HG03135 (cell line): ENCODE measurements around the gene PDCD2L.
"Not testable (repeated sequence)": the region's sequence is repeated elsewhere in the genome, so short reads cannot be mapped to it uniquely, and the experiment has no call there.

ENCODE experiments used
- ATAC-seq: cut with Tn5 transposase; IDR thresholded peaks from one replicate; pipeline ENCODE4 v1.9.1; 2021; ENCODE audit warnings: mild to moderate bottlenecking, moderate library complexity; ENCODE audit not compliant: unreplicated experiment

The PDCD2L gene

GRCh38 chr19:34409189-34410164, 5.3 kb downstream of the PDCD2L start:
- no peak for ATAC-seq

- ATAC-seq = no peak
Measured at GRCh38 chr19:34411216-34411615, 7.0 kb downstream of the PDCD2L start.

GRCh38 chr19:34416021-34416545, 11.9 kb downstream of the PDCD2L start:
- no peak for ATAC-seq

GRCh38 chr19:34418300-34418699, 14.1 kb downstream of the PDCD2L start:
- no peak for ATAC-seq

- ATAC-seq = no peak
Measured at GRCh38 chr19:34426096-34426661, 22.0 kb downstream of the PDCD2L start.

DNA sequence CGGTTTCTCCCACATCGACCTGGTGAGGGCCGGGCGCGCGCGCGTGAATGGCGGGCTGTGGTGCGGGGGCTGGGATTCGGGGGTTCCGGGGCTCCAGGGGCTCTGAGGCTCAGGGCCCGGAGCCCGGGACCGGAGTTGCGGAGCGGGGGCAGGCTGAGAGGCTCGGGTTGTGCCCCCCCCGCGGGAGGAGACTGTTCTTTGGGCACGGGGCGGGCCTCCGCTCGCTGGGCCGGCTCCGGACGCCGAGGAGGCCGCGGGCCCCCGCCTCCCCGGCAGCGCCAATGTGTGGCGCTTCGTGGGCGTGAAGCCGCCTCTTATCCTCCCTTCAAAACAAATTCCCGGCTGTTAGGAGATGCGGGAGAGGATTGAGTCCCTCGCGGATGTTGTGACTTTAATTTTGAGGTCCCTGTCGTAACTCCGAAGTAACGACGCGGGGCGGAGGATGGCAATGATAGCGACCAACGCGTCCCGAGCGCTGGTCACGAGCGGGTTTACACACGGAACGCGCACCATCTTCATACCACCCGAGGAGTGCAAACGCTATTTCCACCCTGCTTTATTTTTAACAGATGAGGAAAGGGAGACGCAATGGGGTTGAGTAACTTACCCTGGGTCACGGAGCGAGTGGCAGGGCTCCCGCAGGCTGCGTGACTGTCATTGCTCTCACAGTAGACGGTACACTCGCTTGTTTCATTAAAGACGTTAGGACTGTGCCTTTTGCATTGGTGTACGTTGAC, 24.5 kb downstream of the PDCD2L start:
- peak; percentile 34 for ATAC-seq

DNA sequence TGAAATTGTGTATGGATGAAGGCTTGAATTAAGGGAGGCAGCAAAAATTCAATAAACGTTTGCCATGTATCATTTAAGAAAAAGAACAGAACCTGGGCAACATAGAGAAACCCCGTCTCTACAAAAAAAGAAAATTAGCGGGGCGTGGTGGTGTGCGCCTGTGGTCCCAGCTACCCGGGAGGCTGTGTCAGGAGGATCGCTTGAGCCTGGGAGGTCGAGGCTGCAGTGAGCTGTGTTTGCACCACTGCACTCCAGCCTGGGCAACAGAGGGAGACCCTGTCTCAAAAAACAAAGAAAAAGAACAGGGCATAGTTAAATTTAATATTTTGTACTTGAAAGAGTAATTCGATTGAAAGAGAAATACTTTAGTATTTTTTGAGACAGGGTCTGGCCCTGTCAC, 25.4 kb downstream of the PDCD2L start:
- ATAC-seq = no peak

DNA sequence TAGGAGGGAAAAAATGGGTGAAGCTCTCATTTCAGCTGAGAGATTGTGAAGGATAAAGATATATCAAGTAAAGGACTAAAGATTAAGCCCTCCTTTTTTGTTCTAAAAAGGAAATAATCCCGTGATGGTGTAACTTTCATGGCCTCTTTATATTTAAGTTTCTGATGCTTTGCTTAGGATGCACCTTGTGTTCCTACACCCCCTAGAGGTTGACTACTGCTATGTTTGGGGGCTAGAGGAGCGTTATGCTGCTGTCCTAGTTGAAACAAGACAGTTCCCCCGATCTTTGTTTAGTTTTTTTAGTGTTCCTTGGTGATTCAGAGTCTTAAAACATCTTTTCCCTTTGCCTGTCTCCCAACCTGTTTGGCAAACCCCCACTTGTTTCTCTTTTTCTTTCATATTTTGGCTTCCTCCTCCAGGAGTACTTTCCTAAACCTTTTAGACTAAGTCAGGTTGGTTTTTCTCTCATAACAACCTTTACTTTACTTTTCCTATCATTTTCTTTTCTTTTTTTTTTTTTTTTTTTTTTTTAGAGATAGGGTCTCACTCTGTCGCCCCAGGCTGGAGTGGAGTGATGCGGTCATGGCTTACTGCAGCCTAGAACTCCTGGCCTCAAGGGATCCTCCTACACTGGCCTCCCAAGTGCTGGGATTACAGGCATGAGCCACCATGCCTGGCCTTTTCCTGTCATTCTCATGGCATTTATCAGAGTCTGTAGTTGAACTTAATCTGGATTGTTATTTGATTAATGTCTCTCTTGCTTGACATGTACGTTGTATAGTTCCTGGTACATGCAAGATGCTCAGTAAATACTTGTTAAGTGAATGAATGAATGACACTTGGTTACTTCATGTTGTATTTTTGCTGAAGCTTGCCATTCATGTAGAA, 26.8 kb downstream of the PDCD2L start:
- peak; percentile 45 for ATAC-seq

GRCh38 chr19:34431681-34432402, 27.6 kb downstream of the PDCD2L start:
- ATAC-seq = no peak

- ATAC-seq = no peak
Measured at GRCh38 chr19:34432797-34433196, 28.6 kb downstream of the PDCD2L start.

DNA sequence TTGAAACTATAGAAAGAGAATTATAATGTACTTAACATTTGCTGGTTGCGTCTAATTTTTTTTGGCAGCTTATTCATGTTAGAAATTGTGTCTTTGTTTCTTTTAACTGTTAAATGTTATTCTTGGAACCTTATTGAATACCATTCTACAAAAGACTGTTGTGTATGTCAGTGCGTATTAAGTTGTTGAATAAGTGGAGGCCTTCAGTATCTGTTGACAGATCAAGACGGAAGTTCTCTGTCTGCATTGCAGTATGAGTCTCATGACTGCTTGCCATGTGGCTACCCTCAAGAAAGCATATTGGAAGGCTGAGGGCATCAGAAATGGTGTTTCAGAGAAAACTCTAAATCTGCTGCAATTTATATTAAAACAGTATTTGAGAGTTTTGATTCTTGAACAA, 32.5 kb downstream of the PDCD2L start:
- ATAC-seq = no peak

DNA sequence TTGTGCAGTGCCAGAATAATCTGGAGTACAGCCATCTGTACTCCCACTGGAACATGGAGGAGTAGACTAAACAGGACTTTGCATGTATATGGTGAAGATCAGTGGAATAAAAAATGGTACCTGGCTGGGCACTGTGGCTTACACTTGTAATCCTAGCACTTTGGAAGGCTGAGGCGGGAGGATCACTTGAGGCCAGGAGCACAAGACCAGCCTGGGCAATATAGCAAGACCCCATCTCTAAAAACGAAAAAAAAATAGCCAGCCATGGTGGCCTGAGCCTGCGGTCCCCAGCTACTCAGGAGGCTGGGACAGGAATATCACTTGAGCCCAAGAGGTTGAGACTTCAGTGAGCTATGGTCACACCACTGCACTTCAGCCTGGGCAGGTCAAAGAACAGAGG, 44.0 kb downstream of the PDCD2L start:
- no peak for ATAC-seq

DNA sequence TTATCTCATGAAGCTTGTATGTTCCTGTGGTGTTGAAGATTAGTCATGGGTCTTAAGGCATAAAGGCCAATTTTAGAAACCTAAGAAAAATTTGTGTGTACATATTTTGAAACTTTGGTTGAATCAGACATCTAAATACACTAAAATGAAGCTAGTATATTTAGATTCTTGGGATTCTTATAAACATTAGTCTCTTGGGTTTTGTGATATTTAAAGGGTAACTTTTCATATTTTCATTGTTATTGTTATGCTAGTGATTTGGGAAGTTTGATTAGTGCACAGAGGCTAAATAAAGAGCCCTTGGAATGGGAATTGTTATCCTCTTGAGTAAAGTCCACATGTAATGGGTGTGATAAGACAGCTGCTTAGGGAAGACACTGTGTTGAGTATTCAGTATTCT, 48.5 kb downstream of the PDCD2L start:
- ATAC-seq = no peak

DNA sequence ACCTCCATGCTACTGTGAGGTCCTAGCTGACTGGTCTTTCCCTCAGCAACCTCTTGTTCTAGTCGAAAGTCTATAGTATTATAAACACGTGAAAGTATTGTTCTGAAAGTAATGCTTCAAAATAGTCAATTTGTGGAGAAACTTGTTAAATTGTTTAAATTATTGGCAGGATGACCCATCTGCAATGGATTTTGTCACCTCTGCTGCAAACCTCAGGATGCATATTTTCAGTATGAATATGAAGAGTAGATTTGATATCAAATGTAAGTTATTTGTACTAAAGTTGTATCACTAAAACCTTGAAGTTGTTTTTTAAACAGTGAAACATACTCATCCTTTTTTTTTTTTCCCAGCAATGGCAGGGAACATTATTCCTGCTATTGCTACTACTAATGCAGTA, 49.9 kb downstream of the PDCD2L start:
- no peak for ATAC-seq

DNA sequence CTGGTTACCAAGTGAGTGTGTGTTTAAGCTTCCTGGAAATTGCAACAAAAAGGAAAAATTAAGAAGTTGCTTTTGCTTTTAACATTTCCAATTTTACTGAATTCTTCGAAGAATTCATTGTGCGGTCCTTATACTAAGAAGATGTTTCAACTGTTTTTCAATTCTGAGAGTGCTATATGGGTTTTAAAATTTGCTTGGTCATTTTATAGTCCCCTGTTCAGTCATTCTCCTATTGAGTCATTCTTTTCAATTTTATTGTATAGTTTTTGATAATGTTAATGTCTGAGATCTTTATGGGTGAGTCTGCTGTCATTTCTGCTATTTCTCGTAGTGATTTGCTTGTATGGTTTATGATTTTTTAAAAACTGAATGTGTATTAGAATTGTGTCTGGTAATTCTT, 50.5 kb downstream of the PDCD2L start:
- ATAC-seq = no peak

DNA sequence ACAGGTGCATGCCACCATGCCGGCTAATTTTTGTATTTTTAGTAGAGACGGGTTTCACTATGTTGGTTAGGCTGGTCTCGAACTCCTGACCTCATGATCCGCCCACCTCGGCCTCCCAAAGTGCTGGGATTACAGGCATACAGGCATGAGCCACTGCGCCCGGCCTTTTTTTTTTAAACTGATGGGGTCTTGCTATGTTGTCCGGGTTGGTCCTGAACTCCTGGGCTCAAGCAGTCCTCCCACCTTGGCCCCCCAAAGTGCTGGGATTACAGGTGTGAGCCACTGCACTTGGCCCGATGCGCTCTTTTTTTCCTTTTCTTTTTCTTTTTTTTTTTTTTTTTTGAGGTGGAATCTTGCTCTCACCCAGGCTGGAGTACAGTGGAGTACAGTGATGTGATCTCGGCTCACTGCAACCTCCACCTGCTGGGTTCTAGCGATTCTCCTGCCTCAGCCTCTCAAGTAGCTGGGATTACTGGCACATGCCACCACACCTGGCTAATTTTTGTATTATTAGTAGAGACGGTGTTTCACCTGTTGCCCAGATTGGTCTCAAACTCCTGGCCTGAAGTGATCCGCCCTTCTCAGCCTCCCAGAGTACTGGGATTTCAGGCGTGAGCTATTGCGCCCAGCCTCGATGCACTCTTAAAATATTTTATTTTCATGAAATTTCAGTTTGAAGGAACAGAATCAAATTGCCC, 51.7 kb downstream of the PDCD2L start:
- ATAC-seq = not testable (repeated sequence)

DNA sequence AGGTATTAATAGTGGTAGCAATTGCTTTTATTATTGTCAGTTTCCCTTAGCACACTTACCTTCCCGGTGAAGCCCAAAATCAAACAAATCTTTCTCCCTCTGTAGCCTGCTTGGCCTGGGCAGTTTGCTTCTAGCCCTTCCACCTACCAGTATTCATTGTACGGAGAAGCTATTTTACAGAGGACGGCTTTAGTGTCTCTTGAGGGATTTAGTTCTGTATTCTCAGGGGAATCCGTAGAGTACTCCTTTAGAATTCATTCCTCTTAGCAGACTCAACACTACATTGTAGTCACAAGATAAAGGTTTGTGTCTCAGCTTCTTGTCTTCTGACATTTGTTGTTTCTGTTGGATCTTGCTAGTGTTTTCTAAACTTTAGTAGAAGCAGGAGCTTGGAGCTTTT, 53.2 kb downstream of the PDCD2L start:
- ATAC-seq = no peak

DNA sequence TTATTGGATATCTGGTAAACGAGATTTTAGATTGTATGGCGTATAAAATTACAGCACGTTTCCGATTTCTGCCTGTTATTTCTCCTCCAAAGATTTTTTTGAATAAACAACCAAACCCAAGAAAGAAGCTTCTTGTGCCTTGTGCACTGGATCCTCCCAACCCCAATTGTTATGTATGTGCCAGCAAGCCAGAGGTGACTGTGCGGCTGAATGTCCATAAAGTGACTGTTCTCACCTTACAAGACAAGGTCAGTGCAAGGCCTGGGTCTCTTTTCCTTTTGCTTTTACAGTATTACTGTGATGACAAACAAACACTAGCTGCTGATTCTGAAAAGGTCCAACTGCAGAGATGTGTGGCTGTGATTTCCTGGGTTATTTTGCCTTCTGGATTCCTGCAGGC, 54.5 kb downstream of the PDCD2L start:
- no peak for ATAC-seq

DNA sequence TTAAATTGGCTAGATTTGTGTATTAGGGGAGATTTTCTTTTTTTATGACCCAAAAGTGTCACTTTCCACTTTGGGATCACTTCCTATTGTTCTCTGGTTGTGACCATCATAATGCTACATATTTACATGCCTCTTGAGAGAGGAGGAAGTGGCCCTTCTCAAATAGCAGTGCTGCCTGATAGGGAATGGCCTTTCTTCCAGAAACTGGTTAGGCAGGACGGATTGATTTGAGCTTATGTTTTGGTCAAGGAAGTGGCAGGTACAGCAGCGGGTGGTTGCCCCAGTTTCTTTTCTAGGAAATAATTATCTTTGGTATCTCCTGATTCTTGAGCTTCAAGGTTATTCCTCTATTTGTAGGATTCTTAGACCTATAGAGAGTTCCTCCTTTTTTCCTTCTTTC, 55.4 kb downstream of the PDCD2L start:
- no peak for ATAC-seq
